Transverse colon (tissue), 4 donors: ENCODE measurements around the gene RNF4.

Experiments used
- CTCF ChIP-seq, 5 experiments: fragments of 200-600 bp in 3 of 5; fragments of 450-650 bp in 2 of 5; sonication (generic) in 3 of 5; IDR thresholded peaks; 1 replicate in 2 of 5; 2 replicates in 3 of 5; pipeline ENCODE4 v1.5.1; 2016 to 2017; ENCODE audit warnings: antibody characterized with exemption in 5 of 5, inconsistent platforms in 3 of 5, mild to moderate bottlenecking in 2 of 5, moderate library complexity in 1 of 5
- EP300 ChIP-seq: sonication (generic); formaldehyde crosslinking; IDR thresholded peaks from one replicate; pipeline ENCODE4 v1.6.1; 2017; ENCODE audit warnings: antibody characterized with exemption, low read depth
- POLR2AphosphoS5 ChIP-seq, 3 donors: sonication (generic); formaldehyde crosslinking; IDR thresholded peaks; one replicate each; pipeline ENCODE4 v1.6.1; 2016; ENCODE audit warnings: antibody characterized with exemption in 3 of 3

GRCh38 chr4:2438822-2439718 lies 29.8 kb upstream of the RNF4 start:
- TF ChIP-seq POLR2AphosphoS5 (IDR thresholded peaks at IDR 0.05) = no peak
- TF ChIP-seq CTCF (IDR thresholded peaks at IDR 0.05) = no peak
- no peak for TF ChIP-seq EP300
